HepG2 (cell line): ENCODE measurements around the gene ALK. TPM values are rescaled to one million over a fixed set of nuclear protein-coding genes. Genes with fewer than 3 reads are reported as not detected.

Source experiments
- ATAC-seq: fragments of 200-7000 bp; cut with Tn5 transposase; 3 replicates; pipeline ENCODE4 v1.9.1; 2020; ENCODE audit warnings: mild to moderate bottlenecking, moderate library complexity
- BruUV-seq: library from RNA; stranded (reverse); fragments of 400-500 nt; replicated peaks from 2 replicates; lab custom pipeline; 2021; lab: Mats Ljungman, UMichigan
- CTCF ChIA-PET: fragments of 300-600 bp; formaldehyde crosslinking; extraction: SDS; loops from one replicate; lab custom pipeline; 2021; ENCODE audit warnings: low total read pairs, inconsistent platforms, low intra/inter-chr PET ratio; lab: Yijun Ruan, JAX
- POLR2A ChIA-PET: fragments of 350-600 bp; sonication (Branson Sonifier 250); formaldehyde crosslinking; loops from one replicate; lab custom pipeline; 2020; ENCODE audit warnings: antibody characterized with exemption, inconsistent platforms; lab: Yijun Ruan, JAX
- DNase-seq: peaks from one replicate; pipeline ENCODE4 v3.0.0-alpha.2; 2015; ENCODE audit warnings: low spot score
- FAIRE-seq: peaks from 3 replicates; lab custom pipeline; 2011; peaks lifted over from hg19 to GRCh38; lab: Jason Lieb, UNC
- H2AFZ ChIP-seq: one replicate; pipeline ENCODE4 v1.6.1; 2011; ENCODE audit warnings: low read length, inconsistent platforms
- H3K27ac ChIP-seq: fragments of 300-600 bp; 3 replicates; pipeline ENCODE4 v1.8.0; 2011; ENCODE audit warnings: mixed run types, mild to moderate bottlenecking, mixed read lengths, low read length, inconsistent platforms; ENCODE audit not compliant: insufficient read depth; ENCODE audit errors: extremely low read length
- H3K27me3 ChIP-seq, 2 experiments: fragments of 200-600 bp in 1 of 2; 2 replicates in 1 of 2; 3 replicates in 1 of 2; pipeline versions ENCODE4 v1.6.0 to v1.8.0; 2011; ENCODE audit warnings: low read length in 2 of 2, mild to moderate bottlenecking in 2 of 2, moderate library complexity in 2 of 2, inconsistent platforms in 1 of 2; ENCODE audit not compliant: insufficient read depth in 2 of 2, control insufficient read depth in 1 of 2
- H3K36me3 ChIP-seq, 2 experiments: fragments of 200-600 bp in 1 of 2; replicated peaks in 1 of 2; 2 replicates in 1 of 2; 3 replicates in 1 of 2; pipeline versions ENCODE4 v1.5.1 to v1.8.0; 2011; ENCODE audit warnings: low read length in 2 of 2, inconsistent platforms in 1 of 2; ENCODE audit not compliant: insufficient read depth in 2 of 2, control insufficient read depth in 1 of 2
- H3K4me1 ChIP-seq: 2 replicates; pipeline ENCODE4 v1.5.1; 2012; ENCODE audit warnings: low read length, inconsistent platforms; ENCODE audit not compliant: insufficient read depth
- H3K4me2 ChIP-seq: 2 replicates; pipeline ENCODE4 v1.6.0; 2011; ENCODE audit warnings: low read depth, low read length, inconsistent platforms
- H3K4me3 ChIP-seq, 3 experiments: fragments of 200-600 bp in 1 of 3; sonication (generic), shearing (Covaris generic) in 1 of 3; replicated peaks in 1 of 3; 2 replicates each; pipeline ENCODE4 v1.5.1; 2011 to 2016; ENCODE audit warnings: low read length in 3 of 3, inconsistent platforms in 2 of 3, low read depth in 2 of 3, mild to moderate bottlenecking in 2 of 3, control low read depth in 1 of 3, mixed read lengths in 1 of 3; ENCODE audit not compliant: insufficient read depth in 1 of 3
- H3K79me2 ChIP-seq: one replicate; pipeline ENCODE4 v1.6.1; 2011; ENCODE audit warnings: low read length, inconsistent platforms; ENCODE audit not compliant: insufficient read depth
- H3K9ac ChIP-seq: 2 replicates; pipeline ENCODE4 v1.6.0; 2011; ENCODE audit warnings: mild to moderate bottlenecking, low read depth, low read length, inconsistent platforms; ENCODE audit not compliant: insufficient read depth
- H3K9me3 ChIP-seq: 2 replicates; pipeline ENCODE4 v1.5.1; 2012; ENCODE audit warnings: mild to moderate bottlenecking, low read length
- H4K20me1 ChIP-seq: 2 replicates; pipeline ENCODE4 v1.6.0; 2011; ENCODE audit warnings: inconsistent platforms, mild to moderate bottlenecking, low read length, moderate library complexity; ENCODE audit not compliant: insufficient read depth
- BCL6 ChIP-seq: IDR thresholded peaks from 2 replicates; pipeline ENCODE4 v1.6.1; 2016; ENCODE audit warnings: missing genetic modification reagents, missing compliant biosample characterization
- CREM ChIP-seq, 2 experiments: sonication (generic) in 1 of 2; formaldehyde crosslinking in 1 of 2; IDR thresholded peaks; 2 replicates each; pipeline versions ENCODE4 v1.4.0 to v1.6.1; 2016 to 2020; ENCODE audit warnings: antibody characterized with exemption in 1 of 2, mild to moderate bottlenecking in 1 of 2, missing genetic modification reagents in 1 of 2
- EP300 ChIP-seq, 3 experiments: sonication (generic) in 1 of 3; formaldehyde crosslinking in 1 of 3; IDR thresholded peaks; 2 replicates each; pipeline versions ENCODE4 v1.5.1 to v1.6.1; 2011 to 2020; ENCODE audit warnings: low read depth in 2 of 3, low read length in 2 of 3, borderline replicate concordance in 1 of 3, improper control_type of control experiment in 1 of 3, mild to moderate bottlenecking in 1 of 3, missing genetic modification reagents in 1 of 3, moderate library complexity in 1 of 3
- GATAD2A ChIP-seq: IDR thresholded peaks from 2 replicates; pipeline ENCODE4 v1.6.1; 2016
- HDAC1 ChIP-seq: sonication (generic); formaldehyde crosslinking; IDR thresholded peaks from 2 replicates; pipeline ENCODE4 v1.5.1; 2020; ENCODE audit warnings: mild to moderate bottlenecking, missing genetic modification reagents
- HMG20A ChIP-seq: IDR thresholded peaks from 2 replicates; pipeline ENCODE4 v1.6.1; 2016; ENCODE audit warnings: borderline replicate concordance
- HOXA9 ChIP-seq: sonication (generic); formaldehyde crosslinking; IDR thresholded peaks from 2 replicates; pipeline ENCODE4 v1.8.1; 2022; ENCODE audit warnings: missing genetic modification reagents, mild to moderate bottlenecking, moderate library complexity, borderline replicate concordance
- KDM5A ChIP-seq: fragments of 200-600 bp; sonication (generic); IDR thresholded peaks from 2 replicates; pipeline ENCODE4 v1.7.0; 2018; ENCODE audit warnings: antibody characterized with exemption, mild to moderate bottlenecking, low read length, borderline replicate concordance
- NR2F6 ChIP-seq, 2 experiments: IDR thresholded peaks; 2 replicates each; pipeline ENCODE4 v1.6.1; 2016; ENCODE audit warnings: antibody characterized with exemption in 1 of 2, mild to moderate bottlenecking in 1 of 2
- SOX13 ChIP-seq, 3 experiments: fragments of 450-650 bp in 1 of 3; sonication (generic) in 1 of 3; formaldehyde crosslinking in 1 of 3; IDR thresholded peaks in 2 of 3; conservative IDR thresholded peaks in 1 of 3; 2 replicates each; pipeline versions ENCODE4 v1.5.0 to v1.6.1; 2016 to 2020; ENCODE audit warnings: antibody characterized with exemption in 1 of 3, mild to moderate bottlenecking in 1 of 3, missing compliant biosample characterization in 1 of 3, missing genetic modification reagents in 1 of 3, moderate library complexity in 1 of 3
- ZNF292 ChIP-seq: sonication (generic); formaldehyde crosslinking; IDR thresholded peaks from 2 replicates; pipeline ENCODE4 v1.8.1; 2022; ENCODE audit warnings: mild to moderate bottlenecking, low read depth, missing genetic modification reagents, borderline replicate concordance
- ZNF790 ChIP-seq: sonication (generic); formaldehyde crosslinking; IDR thresholded peaks from 2 replicates; pipeline ENCODE4 v1.8.0; 2022; ENCODE audit warnings: missing genetic modification reagents, mild to moderate bottlenecking, borderline replicate concordance
- WGBS: methylation state at CpG from one replicate; pipeline ENCODE4 v1.1.6; 2017; ENCODE audit warnings: low lambda C conversion rate; 5-methylcytosine and 5-hydroxymethylcytosine counted together
- in situ Hi-C: cut with HindIII; loops from 2 replicates; pipeline ENCODE4 v1.10.0; 2017; ENCODE audit warnings: low pct_unique_long_range_greater_than_20kb; ENCODE audit not compliant: extremely low pct_ligation_motif_present
- intact Hi-C: fragments of 100-400 bp; cut with micrococcal nuclease; formaldehyde crosslinking; loops from one replicate; pipeline ENCODE4 v1.10.0; 2022; ENCODE audit not compliant: unreplicated experiment
- polyA plus RNA-seq, 8 experiments: library from polyadenylated mRNA; depleted of rRNA in 3 of 8; stranded (reverse) in 7 of 8; unstranded in 1 of 8; fragments of >200 nt; fragmentation: Illumina TruSeq in 4 of 8; extraction: Trizol in 4 of 8; gene quantifications; 2 replicates each; pipeline versions ENCODE4 v1.2.1 to v1.2.3, GENCODE V29; 2011 to 2016; ENCODE audit warnings: low read depth in 4 of 8, missing spikeins in 1 of 8, mixed read lengths in 1 of 8; ENCODE audit not compliant: insufficient read depth in 1 of 8
- total RNA-seq, 5 experiments: library from RNA; depleted of rRNA; stranded (reverse); fragments of >200 nt; fragmentation: Illumina TruSeq; extraction: Trizol; gene quantifications; 2 replicates each; pipeline ENCODE4 v1.2.3, GENCODE V29; 2016; ENCODE audit warnings: low read depth in 1 of 5
- TF ChIP-seq, protein P1 (sequence below): sonication (generic); formaldehyde crosslinking; IDR thresholded peaks from 2 replicates; pipeline ENCODE4 v1.8.1; 2023; ENCODE audit warnings: mild to moderate bottlenecking, missing genetic modification reagents, borderline replicate concordance
- TF ChIP-seq, protein P2 (sequence below): IDR thresholded peaks from 2 replicates; pipeline ENCODE4 v1.6.1; 2016
- TF ChIP-seq, protein P3 (sequence below): sonication (generic); formaldehyde crosslinking; conservative IDR thresholded peaks from 2 replicates; pipeline ENCODE4 v1.4.0; 2020; ENCODE audit warnings: mild to moderate bottlenecking, missing genetic modification reagents, moderate library complexity

Gene ALK
- total and polyA plus RNA-seq, 2 of the 13 experiments (the other 11 are each of a cell fraction or from before 2014, with no cell fraction given) = not detected

DNA sequence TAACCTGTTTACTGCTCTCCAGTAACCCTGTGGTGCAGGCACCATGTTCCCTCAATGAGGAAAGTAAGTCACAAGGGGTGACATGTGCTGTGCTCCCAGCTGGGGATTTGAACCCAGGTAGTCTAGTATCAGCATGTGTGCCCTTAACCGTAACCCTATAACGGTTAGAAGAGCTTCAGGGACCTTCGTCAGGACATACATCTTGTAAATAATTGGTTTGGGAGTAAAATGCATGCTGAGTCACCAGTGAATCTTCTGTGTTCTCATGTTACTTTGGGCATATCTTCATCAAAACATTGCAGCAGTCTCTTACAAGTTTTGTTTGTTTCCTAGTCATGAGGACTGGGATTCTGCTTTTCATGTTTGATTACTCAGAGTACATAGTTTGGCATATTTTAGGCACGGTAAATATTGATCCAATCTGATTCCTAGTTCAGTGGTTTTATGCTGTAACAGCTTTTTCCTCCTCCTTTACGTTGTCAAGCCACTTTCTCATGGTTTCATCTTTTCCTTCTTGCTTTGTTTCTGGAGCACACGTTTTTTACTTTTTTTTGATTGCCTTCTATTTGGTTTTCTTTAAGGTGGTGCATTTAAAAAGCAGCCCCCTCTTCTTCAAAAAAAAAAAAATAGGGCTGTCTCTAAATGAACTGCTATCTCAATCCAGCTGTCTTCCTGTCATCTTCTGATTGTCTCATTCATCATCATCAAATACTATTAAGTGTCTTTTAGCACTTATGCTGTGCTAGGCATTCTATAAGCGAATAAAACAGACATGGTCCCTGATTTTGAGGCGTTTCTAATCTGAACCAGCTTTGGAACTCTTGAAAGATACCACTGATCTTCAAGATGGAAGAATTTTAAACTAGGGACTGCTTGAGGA lies 755.8 kb downstream of the ALK start:
- no peak overlapping the region for H3K9ac ChIP-seq
- 2% methylated on average over 8 of the region's 8 CpGs for WGBS
- TF ChIP-seq BCL6 (peak; percentile 90), SOX13 (IDR thresholded peaks at IDR 0.05) (no peak), SOX13 (CRISPR knock-in tag; conservative IDR thresholded peaks at IDR 0.05 in 1 of 2, IDR thresholded peaks at IDR 0.05 in 1 of 2) (peak in 1 of 2 experiments; percentile 51; a peak in 1 of 4 replicates), ZNF790 (CRISPR knock-in tag) (no peak), GATAD2A (peak; percentile 84), HDAC1 (no peak), KDM5A (no peak), CREM (IDR thresholded peaks at IDR 0.05) (peak; percentile 35; the same call in 1 of the 2 replicates), CREM (CRISPR knock-in tag; IDR thresholded peaks at IDR 0.05) (no peak), ZNF292 (CRISPR knock-in tag) (no peak), EP300 (IDR thresholded peaks at IDR 0.05; ENCODE audit: low read depth in 2 of 2, low read length in 2 of 2) (peak in 1 of 2 experiments; percentile 80; a peak in 1 of 4 replicates), EP300 (CRISPR knock-in tag; IDR thresholded peaks at IDR 0.05; ENCODE audit: borderline replicate concordance) (peak; percentile 76), HOXA9 (CRISPR knock-in tag) (no peak), NR2F6 (IDR thresholded peaks at IDR 0.05) (peak; percentile 26; the same call in 1 of the 2 replicates), NR2F6 (CRISPR knock-in tag; IDR thresholded peaks at IDR 0.05) (no peak), HMG20A (peak; percentile 93)
- TF ChIP-seq, protein P1, sequence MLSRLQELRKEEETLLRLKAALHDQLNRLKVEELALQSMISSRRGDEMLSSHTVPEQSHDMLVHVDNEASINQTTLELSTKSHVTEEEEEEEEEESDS (CRISPR knock-in tag) = no peak
- TF ChIP-seq, protein P2, sequence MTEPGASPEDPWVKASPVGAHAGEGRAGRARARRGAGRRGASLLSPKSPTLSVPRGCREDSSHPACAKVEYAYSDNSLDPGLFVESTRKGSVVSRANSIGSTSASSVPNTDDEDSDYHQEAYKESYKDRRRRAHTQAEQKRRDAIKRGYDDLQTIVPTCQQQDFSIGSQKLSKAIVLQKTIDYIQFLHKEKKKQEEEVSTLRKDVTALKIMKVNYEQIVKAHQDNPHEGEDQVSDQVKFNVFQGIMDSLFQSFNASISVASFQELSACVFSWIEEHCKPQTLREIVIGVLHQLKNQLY = 0 out of 2 replicates have a peak, but pooled peaks have one; percentile 13
- TF ChIP-seq, protein P3, sequence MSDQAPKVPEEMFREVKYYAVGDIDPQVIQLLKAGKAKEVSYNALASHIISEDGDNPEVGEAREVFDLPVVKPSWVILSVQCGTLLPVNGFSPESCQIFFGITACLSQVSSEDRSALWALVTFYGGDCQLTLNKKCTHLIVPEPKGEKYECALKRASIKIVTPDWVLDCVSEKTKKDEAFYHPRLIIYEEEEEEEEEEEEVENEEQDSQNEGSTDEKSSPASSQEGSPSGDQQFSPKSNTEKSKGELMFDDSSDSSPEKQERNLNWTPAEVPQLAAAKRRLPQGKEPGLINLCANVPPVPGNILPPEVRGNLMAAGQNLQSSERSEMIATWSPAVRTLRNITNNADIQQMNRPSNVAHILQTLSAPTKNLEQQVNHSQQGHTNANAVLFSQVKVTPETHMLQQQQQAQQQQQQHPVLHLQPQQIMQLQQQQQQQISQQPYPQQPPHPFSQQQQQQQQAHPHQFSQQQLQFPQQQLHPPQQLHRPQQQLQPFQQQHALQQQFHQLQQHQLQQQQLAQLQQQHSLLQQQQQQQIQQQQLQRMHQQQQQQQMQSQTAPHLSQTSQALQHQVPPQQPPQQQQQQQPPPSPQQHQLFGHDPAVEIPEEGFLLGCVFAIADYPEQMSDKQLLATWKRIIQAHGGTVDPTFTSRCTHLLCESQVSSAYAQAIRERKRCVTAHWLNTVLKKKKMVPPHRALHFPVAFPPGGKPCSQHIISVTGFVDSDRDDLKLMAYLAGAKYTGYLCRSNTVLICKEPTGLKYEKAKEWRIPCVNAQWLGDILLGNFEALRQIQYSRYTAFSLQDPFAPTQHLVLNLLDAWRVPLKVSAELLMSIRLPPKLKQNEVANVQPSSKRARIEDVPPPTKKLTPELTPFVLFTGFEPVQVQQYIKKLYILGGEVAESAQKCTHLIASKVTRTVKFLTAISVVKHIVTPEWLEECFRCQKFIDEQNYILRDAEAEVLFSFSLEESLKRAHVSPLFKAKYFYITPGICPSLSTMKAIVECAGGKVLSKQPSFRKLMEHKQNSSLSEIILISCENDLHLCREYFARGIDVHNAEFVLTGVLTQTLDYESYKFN (CRISPR knock-in tag) = peak; percentile 45

More for the DNA sequence above, 755.8 kb downstream of the ALK start:
- CTCF ChIA-PET = no interaction called here
- no peaks in the 10 kb centered on the region for H3K79me2 ChIP-seq
- peaks cover 16% of the 10 kb centered on the region for H3K4me1 ChIP-seq
- no peak overlapping the region for H2AFZ ChIP-seq
- H3K4me2 ChIP-seq = peak overlapping the region; percentile 54; the same call in 1 of the 2 replicates
- no peak overlapping the region for H3K4me3 ChIP-seq
- no TSS peak for BruUV-seq
- DNase-seq = peak; percentile 84
- in situ Hi-C loops (no loop called here), intact Hi-C loops (no loop called here)
- no peak overlapping the region for H3K27ac ChIP-seq
- POLR2A ChIA-PET = no interaction called here
- no peaks in the 10 kb centered on the region for H3K9me3 ChIP-seq
- no peaks in the 10 kb centered on the region for H3K36me3 ChIP-seq
- no peak for FAIRE-seq
- H4K20me1 ChIP-seq = no peaks in the 10 kb centered on the region
- H3K27me3 ChIP-seq = no peaks in the 10 kb centered on the region
- ATAC-seq = peak; percentile 86
